ENCODE data around the gene H1-8.
A peak's percentile ranks its signal among the peaks of the same experiment; 100 is the strongest.

The H1-8 gene

DNA sequence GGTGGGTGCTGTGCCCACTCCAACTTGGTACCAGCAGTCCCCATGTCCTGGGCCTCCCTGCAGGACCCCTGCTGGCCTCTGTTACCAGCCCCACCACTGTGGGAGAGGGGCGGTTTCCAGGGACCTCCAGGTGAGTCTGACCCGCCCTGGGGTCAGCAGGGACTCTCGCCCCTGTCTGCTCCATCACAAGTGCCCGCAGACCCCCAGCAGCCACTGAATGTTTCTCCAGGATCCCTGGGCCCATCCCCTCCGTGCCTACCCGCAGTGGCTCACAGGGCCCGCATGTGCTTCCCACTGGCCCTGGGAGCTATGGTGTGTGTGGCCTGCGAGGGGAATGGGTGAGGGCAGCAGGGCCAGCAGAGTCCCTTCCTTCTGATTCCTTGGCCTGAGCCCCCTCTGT lies 24.4 kb upstream of the H1-8 start:
- Mint-ChIP-seq H3K36me3 (ENCODE audit: insufficient read depth) (no peaks in the 10 kb centered on the region), H3K9me3 (no peaks in the 10 kb centered on the region), H3K27me3 (no peaks in the 10 kb centered on the region), H3K27ac (ENCODE audit: low read depth) (no peak overlapping the region), H3K4me3 (no peak overlapping the region), H3K4me1 (peaks cover 7% of the 10 kb centered on the region)
- DNase-seq (ENCODE audit: low spot score in 2 of 2) (no peak), ATAC-seq (replicated peaks; ENCODE audit: extremely low read depth, poor library complexity, severe bottlenecking) (no peak)

DNA sequence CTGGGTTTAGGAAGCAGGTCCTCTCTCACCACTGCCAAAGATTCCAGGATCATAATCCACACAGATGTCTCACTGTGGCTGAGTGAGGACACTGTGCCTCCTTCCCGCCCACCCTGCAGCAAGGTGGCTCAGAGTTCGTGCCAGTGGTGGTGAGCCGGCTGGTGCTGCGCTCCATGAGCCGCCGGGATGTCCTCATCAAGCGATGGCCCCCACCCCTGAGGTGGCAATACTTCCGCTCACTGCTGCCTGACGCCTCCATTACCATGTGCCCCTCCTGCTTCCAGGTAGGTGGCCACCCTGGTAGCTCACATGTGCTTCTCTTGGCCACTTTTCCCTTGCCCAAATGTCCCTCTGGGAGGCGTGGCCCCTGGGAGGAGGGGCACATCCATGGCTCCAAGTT lies 23.5 kb upstream of the H1-8 start:
- Mint-ChIP-seq H3K9me3 (no peaks in the 10 kb centered on the region), H3K27me3 (no peaks in the 10 kb centered on the region), H3K4me1 (peaks cover 7% of the 10 kb centered on the region), H3K4me3 (no peak overlapping the region), H3K27ac (ENCODE audit: low read depth) (no peak overlapping the region), H3K36me3 (ENCODE audit: insufficient read depth) (no peaks in the 10 kb centered on the region)
- no peak for ATAC-seq (replicated peaks; ENCODE audit: extremely low read depth, poor library complexity, severe bottlenecking)
- DNase-seq (ENCODE audit: low spot score in 2 of 2), result no peak

DNA sequence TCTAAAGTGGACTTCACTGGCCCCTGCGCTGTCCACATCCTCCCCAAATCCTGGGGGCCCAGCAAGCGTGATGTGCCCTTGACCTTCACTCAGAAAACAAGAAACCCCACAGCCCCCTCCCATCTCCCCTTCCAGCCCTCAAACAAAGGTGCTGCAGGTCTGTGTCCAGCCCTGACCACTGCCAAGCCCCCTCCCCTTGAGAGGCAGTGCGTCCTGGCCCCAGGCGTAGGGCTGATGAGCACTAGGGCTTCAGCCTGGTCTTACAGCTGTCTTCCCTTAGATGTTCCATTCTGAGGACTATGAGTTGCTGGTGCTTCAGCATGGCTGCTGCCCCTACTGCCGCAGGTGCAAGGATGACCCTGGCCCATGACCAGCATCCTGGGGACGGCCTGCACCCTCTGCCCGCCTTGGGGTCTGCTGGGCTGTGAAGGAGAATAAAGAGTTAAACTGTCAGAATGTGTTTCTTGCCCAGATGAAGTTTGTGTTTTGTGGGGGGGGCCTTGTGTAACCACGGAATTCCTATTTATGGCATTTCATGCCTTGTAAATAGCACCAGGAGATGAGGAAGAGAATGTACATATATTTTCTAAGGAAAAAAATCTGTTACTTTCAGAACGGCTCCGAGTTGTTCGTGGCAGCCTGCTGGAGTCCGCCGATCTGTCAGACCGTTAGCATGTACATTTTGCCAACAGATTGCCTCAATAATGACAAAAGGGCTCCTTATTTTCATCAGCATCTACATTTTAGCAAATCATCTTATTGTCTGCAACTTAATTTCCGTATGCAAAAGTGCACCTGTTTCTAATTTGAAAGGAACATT lies 22.9 kb upstream of the H1-8 start:
- Mint-ChIP-seq H3K27ac (ENCODE audit: low read depth) (no peak overlapping the region), H3K4me1 (peaks cover 7% of the 10 kb centered on the region), H3K36me3 (ENCODE audit: insufficient read depth) (no peaks in the 10 kb centered on the region), H3K9me3 (no peaks in the 10 kb centered on the region), H3K27me3 (no peaks in the 10 kb centered on the region), H3K4me3 (no peak overlapping the region)
- ATAC-seq (replicated peaks; ENCODE audit: extremely low read depth, poor library complexity, severe bottlenecking) (no peak), DNase-seq (ENCODE audit: low spot score in 2 of 2) (no peak)

DNA sequence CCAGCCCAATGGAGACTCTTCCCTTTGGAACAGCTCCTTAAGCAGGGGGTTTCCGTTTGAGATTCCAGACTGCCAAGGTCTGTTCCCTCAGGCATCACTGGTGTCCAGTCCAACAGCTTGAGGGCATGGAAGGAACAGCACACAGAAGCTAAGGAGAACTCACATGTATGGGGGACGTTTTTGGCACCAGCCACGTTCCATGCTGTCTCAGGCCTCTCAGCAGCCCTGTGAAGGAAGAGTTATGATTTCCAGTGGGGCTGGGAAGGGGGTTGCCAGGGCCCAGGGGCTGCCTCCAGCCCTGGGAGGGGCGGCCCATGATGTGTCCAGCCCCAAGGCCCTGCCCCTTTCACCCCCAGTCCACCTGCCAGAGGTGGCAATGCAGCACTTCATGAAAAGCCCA lies 22.0 kb upstream of the H1-8 start:
- no peak overlapping the region for H3K4me3 Mint-ChIP-seq
- no peaks in the 10 kb centered on the region for H3K36me3 Mint-ChIP-seq (ENCODE audit: insufficient read depth)
- H3K27ac Mint-ChIP-seq (ENCODE audit: low read depth), result no peak overlapping the region
- peaks cover 7% of the 10 kb centered on the region for H3K4me1 Mint-ChIP-seq
- DNase-seq (ENCODE audit: low spot score in 2 of 2), result no peak
- ATAC-seq (replicated peaks; ENCODE audit: extremely low read depth, poor library complexity, severe bottlenecking), result no peak
- no peaks in the 10 kb centered on the region for H3K27me3 Mint-ChIP-seq
- no peaks in the 10 kb centered on the region for H3K9me3 Mint-ChIP-seq

DNA sequence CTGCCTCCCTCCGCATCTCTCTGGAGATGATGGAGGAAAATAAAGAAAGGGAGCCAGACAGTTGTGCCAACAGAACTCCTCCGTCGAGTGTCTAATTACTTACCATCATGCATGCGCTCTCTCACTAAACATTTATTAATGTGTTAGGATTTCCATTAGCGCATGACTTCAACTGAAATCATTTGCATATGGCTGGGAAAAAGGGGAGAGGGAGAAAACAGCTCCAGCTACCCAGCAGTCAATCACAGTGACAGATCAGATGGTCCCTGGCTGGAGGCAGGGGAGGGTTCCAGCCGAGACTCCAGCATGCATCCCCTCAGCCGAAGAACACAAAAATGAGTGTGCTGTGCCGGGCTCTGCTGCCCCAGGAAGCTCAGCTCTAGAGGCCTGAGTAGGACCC lies 21.4 kb upstream of the H1-8 start:
- H3K36me3 Mint-ChIP-seq (ENCODE audit: insufficient read depth), result no peaks in the 10 kb centered on the region
- H3K4me1 Mint-ChIP-seq, result peaks cover 7% of the 10 kb centered on the region
- DNase-seq (ENCODE audit: low spot score in 2 of 2) (no peak), ATAC-seq (replicated peaks; ENCODE audit: extremely low read depth, poor library complexity, severe bottlenecking) (no peak)
- H3K27ac Mint-ChIP-seq (ENCODE audit: low read depth), result no peak overlapping the region
- no peaks in the 10 kb centered on the region for H3K9me3 Mint-ChIP-seq
- no peaks in the 10 kb centered on the region for H3K27me3 Mint-ChIP-seq
- no peak overlapping the region for H3K4me3 Mint-ChIP-seq

DNA sequence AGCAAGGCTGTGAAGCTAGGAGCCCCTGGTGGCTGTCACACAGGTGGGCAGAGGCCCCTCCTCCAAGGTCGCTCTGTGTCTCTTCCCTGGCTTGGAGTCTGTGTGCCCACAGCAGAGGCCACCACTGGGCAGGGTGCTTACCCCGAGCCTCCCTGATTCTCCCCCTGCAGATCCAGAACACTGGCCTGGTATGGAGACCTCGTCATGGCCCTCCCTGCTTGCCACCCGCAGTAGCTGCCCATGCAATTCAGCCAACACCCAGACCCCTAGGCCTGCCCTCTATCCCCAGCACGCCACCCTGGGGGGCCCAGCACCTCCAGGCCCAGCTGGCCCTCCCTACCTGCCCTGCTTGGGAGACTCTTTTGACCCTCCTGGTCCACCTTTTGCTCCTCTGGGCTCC lies 20.0 kb upstream of the H1-8 start:
- no peaks in the 10 kb centered on the region for H3K4me1 Mint-ChIP-seq
- H3K4me3 Mint-ChIP-seq, result no peak overlapping the region
- no peak for DNase-seq (ENCODE audit: low spot score in 2 of 2)
- no peak overlapping the region for H3K27ac Mint-ChIP-seq (ENCODE audit: low read depth)
- H3K9me3 Mint-ChIP-seq, result no peaks in the 10 kb centered on the region
- no peaks in the 10 kb centered on the region for H3K36me3 Mint-ChIP-seq (ENCODE audit: insufficient read depth)
- H3K27me3 Mint-ChIP-seq, result no peaks in the 10 kb centered on the region
- no peak for ATAC-seq (replicated peaks; ENCODE audit: extremely low read depth, poor library complexity, severe bottlenecking)

DNA sequence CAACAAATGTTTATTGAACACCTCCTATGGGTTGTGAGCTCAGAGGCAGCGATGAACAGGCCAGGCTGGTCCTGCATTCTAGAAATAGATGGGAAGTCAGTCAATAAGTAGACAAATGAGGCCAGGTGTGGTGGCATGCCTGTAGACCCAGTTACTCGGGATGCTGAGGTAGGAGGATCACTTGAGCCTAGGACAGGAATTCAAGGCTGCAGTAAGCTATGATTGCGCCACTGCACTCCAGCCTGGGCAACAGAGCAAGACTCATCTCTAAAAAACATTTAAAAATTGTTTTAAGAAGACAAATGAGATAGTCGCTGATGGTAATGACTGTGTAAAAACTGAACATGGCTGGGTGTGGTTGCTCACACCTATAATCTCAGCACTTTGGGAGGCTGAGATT lies 18.9 kb upstream of the H1-8 start:
- ATAC-seq (replicated peaks; ENCODE audit: extremely low read depth, poor library complexity, severe bottlenecking) (no peak), DNase-seq (ENCODE audit: low spot score in 2 of 2) (no peak)
- no peak overlapping the region for H3K4me3 Mint-ChIP-seq
- no peaks in the 10 kb centered on the region for H3K36me3 Mint-ChIP-seq (ENCODE audit: insufficient read depth)
- H3K27me3 Mint-ChIP-seq, result no peaks in the 10 kb centered on the region
- no peaks in the 10 kb centered on the region for H3K9me3 Mint-ChIP-seq
- H3K4me1 Mint-ChIP-seq, result no peaks in the 10 kb centered on the region
- no peak overlapping the region for H3K27ac Mint-ChIP-seq (ENCODE audit: low read depth)

DNA sequence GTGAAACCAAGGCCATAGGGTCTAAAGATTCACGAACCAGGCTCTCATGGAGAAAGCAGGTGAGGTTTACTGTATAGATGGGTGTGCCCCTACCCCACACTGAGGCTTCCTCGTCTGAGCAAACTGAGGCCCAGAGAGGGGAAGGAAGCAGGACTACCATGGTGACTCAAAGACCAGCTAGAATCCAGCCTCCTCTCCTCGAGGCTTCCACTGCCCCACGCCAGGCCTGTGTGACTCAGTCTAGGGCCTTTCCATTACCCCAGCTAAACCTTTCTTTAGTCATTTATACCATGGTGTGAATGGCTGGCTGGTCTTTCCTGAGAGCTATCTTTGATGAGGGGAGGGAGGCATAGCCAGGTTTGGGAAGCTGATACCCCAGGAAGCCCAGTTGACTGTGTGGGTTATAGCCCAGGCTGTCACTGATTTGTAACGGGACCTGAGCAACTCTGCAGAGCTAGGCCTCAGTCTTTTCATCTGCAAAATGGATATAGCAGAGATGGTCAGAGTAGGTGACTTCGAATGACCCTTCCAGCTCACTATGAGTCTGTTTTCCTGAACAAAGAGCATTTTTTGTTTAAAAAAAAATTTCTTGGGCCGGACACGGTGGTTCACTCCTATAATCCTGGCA lies 17.5 kb upstream of the H1-8 start:
- H3K27ac Mint-ChIP-seq (ENCODE audit: low read depth), result no peak overlapping the region
- ATAC-seq (replicated peaks; ENCODE audit: extremely low read depth, poor library complexity, severe bottlenecking) (no peak), DNase-seq (ENCODE audit: low spot score in 2 of 2) (no peak)
- no peaks in the 10 kb centered on the region for H3K27me3 Mint-ChIP-seq
- H3K4me1 Mint-ChIP-seq, result no peaks in the 10 kb centered on the region
- no peaks in the 10 kb centered on the region for H3K9me3 Mint-ChIP-seq
- no peaks in the 10 kb centered on the region for H3K36me3 Mint-ChIP-seq (ENCODE audit: insufficient read depth)
- no peak overlapping the region for H3K4me3 Mint-ChIP-seq

DNA sequence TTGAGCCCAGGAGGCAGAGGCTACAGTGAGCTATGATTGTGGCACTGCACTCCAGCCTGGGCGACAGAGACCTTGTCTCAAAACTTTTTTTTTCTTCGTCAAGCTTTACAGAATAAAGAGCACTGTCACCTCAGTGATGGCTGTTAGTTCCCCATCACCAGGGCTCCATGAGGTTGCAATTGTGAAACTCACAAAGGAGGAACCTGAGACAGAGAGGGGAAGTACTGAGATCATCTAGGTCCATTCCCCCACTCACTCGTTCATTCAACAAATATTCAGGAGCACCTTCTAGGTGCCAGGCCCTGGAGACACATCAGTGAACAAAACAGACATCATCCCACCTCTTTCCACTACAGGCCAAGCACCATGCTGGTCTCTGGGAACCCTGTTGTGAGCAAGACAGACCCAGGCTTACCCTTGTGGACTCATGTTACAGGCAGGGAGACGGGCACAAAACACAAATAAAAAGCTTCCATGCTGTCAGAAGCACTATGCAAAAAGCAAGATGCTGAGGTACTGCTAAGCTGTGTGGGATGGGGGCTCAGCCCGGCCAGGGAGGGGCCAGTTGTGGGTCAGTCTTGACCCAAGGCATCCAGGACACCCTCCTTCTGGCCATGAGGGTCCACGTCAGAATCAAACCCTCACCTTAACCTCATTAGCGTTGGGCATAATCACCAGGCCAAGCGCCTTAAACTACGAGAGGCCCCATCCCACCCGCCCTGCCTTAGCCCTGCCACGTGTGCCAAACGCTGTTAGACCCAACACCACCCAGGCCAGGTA lies 16.7 kb upstream of the H1-8 start:
- no peaks in the 10 kb centered on the region for H3K36me3 Mint-ChIP-seq (ENCODE audit: insufficient read depth)
- no peak overlapping the region for H3K4me3 Mint-ChIP-seq
- H3K27me3 Mint-ChIP-seq, result no peaks in the 10 kb centered on the region
- H3K27ac Mint-ChIP-seq (ENCODE audit: low read depth), result no peak overlapping the region
- H3K4me1 Mint-ChIP-seq, result peaks cover under 1% of the 10 kb centered on the region
- no peaks in the 10 kb centered on the region for H3K9me3 Mint-ChIP-seq
- DNase-seq (ENCODE audit: low spot score in 2 of 2), result no peak
- peak; percentile 49 for ATAC-seq (replicated peaks; ENCODE audit: extremely low read depth, poor library complexity, severe bottlenecking)

DNA sequence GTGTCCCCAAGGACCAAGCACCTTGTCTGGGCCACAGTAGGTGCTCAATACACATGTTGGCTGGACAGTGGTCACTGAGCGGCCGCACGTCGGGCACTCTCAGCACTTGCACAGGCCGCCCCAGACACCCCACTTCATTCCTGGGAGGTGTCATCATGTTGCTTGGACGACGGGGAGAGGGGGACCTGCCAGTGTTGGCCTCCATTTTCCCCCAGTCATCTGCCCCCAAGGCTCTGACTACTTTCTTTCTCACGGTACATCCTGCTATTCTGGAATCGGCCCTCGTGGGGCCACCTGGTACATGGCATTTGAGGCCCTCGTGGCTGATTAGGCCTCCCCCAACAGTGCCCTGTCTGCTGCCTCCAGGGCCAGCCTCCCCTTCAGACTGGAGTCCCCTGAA lies 15.7 kb upstream of the H1-8 start:
- H3K4me1 Mint-ChIP-seq, result peaks cover 5% of the 10 kb centered on the region
- ATAC-seq (replicated peaks; ENCODE audit: extremely low read depth, poor library complexity, severe bottlenecking), result no peak
- DNase-seq (ENCODE audit: low spot score in 2 of 2), result no peak
- no peak overlapping the region for H3K27ac Mint-ChIP-seq (ENCODE audit: low read depth)
- H3K27me3 Mint-ChIP-seq, result no peaks in the 10 kb centered on the region
- no peaks in the 10 kb centered on the region for H3K9me3 Mint-ChIP-seq
- H3K36me3 Mint-ChIP-seq (ENCODE audit: insufficient read depth), result peaks cover 1% of the 10 kb centered on the region
- H3K4me3 Mint-ChIP-seq, result no peak overlapping the region

DNA sequence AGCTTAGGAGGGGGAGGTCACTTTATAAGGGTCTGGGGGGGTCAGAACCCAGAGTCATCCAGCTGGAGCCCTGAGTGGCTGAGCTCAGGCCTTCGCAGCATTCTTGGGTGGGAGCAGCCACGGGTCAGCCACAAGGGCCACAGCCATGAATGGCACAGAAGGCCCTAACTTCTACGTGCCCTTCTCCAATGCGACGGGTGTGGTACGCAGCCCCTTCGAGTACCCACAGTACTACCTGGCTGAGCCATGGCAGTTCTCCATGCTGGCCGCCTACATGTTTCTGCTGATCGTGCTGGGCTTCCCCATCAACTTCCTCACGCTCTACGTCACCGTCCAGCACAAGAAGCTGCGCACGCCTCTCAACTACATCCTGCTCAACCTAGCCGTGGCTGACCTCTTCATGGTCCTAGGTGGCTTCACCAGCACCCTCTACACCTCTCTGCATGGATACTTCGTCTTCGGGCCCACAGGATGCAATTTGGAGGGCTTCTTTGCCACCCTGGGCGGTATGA lies 14.3 kb upstream of the H1-8 start, which contains the start of gene RHO:
TSS of gene RHO (plus strand) at position 51 of the 512 bp plus-strand sequence. CDS start at position 146, 95 bp downstream.
- peaks cover 1% of the 10 kb centered on the region for H3K36me3 Mint-ChIP-seq (ENCODE audit: insufficient read depth)
- no peaks in the 10 kb centered on the region for H3K27me3 Mint-ChIP-seq
- no peaks in the 10 kb centered on the region for H3K9me3 Mint-ChIP-seq
- no peak within 1 kb of the TSS for H3K4me3 Mint-ChIP-seq
- H3K27ac Mint-ChIP-seq (ENCODE audit: low read depth), result no peak within 1 kb of the TSS
- ATAC-seq (replicated peaks; ENCODE audit: extremely low read depth, poor library complexity, severe bottlenecking), result no peak
- H3K4me1 Mint-ChIP-seq, result peaks cover 5% of the 10 kb centered on the region
- DNase-seq (ENCODE audit: low spot score in 2 of 2), result no peak

DNA sequence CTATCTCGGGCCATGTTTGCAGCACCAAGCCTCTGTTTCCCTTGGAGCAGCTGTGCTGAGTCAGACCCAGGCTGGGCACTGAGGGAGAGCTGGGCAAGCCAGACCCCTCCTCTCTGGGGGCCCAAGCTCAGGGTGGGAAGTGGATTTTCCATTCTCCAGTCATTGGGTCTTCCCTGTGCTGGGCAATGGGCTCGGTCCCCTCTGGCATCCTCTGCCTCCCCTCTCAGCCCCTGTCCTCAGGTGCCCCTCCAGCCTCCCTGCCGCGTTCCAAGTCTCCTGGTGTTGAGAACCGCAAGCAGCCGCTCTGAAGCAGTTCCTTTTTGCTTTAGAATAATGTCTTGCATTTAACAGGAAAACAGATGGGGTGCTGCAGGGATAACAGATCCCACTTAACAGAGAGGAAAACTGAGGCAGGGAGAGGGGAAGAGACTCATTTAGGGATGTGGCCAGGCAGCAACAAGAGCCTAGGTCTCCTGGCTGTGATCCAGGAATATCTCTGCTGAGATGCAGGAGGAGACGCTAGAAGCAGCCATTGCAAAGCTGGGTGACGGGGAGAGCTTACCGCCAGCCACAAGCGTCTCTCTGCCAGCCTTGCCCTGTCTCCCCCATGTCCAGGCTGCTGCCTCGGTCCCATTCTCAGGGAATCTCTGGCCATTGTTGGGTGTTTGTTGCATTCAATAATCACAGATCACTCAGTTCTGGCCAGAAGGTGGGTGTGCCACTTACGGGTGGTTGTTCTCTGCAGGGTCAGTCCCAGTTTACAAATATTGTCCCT lies 13.4 kb upstream of the H1-8 start:
- Mint-ChIP-seq H3K36me3 (ENCODE audit: insufficient read depth) (peaks cover 1% of the 10 kb centered on the region), H3K4me1 (peaks cover 12% of the 10 kb centered on the region), H3K27me3 (no peaks in the 10 kb centered on the region), H3K4me3 (no peak overlapping the region), H3K27ac (ENCODE audit: low read depth) (no peak overlapping the region), H3K9me3 (no peaks in the 10 kb centered on the region)
- DNase-seq (ENCODE audit: low spot score in 2 of 2) (no peak), ATAC-seq (replicated peaks; ENCODE audit: extremely low read depth, poor library complexity, severe bottlenecking) (no peak)

Data from central memory CD8-positive, alpha-beta T cell (primary cell).